Measurements from ENCODE around the gene ATAD1.

GRCh38 chr10:87739703-87740102 lies 78.3 kb downstream of the ATAD1 start:
- TF ChIP-seq POLR2A (IDR thresholded peaks at IDR 0.05; ENCODE audit: low read depth, low read length) (no peak), TAF1 (IDR thresholded peaks at IDR 0.05; ENCODE audit: borderline replicate concordance, low read depth, low read length) (no peak)

All from GM12892 (cell line).